NCI-H2196 treated with DMSO at 0.1 percent for 48 hours (cell line): Measurements from ENCODE around the gene CCDC34.

Experiments used
- DNase-seq: peaks from one replicate; lab custom pipeline; 2025; ENCODE audit not compliant: unreplicated experiment; lab: John Stamatoyannopoulos, UW

CCDC34 gene, protein sequence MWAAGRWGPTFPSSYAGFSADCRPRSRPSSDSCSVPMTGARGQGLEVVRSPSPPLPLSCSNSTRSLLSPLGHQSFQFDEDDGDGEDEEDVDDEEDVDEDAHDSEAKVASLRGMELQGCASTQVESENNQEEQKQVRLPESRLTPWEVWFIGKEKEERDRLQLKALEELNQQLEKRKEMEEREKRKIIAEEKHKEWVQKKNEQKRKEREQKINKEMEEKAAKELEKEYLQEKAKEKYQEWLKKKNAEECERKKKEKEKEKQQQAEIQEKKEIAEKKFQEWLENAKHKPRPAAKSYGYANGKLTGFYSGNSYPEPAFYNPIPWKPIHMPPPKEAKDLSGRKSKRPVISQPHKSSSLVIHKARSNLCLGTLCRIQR

DNA sequence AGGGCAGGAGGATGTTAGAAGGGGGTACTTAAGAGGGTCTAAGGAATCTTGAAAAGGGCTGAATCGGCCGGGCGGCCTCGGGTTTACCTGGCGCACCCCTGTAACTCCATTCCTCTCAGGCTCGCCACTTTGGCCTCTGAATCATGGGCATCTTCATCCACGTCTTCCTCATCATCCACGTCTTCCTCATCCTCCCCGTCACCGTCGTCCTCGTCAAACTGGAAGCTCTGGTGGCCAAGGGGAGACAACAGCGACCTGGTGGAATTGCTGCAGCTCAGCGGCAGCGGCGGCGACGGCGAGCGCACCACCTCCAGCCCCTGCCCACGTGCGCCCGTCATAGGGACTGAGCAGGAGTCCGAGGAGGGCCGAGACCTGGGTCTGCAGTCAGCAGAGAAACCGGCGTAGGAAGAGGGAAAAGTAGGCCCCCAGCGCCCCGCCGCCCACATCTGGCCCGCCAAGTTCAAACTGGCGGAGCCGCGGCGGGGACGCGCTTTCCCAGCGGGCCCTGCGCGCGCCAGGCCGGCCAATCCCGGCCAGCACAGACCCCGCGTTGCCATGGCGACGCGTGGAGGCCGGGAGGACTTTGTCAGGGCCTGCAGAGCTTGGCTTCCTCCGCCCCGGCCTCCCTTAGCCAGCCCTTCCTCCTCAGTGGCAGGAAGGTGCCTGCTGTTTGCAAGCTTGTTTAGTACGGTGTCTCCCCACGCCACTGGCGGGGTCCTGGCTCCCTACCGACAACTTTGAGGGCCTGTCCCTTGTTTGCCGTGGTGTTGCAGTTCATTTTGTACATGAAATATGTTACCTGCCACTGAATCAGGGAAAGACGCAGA, at the start of gene CCDC34:
Gene CCDC34, minus strand, starts transcription at position 467 of the 827 bp plus-strand sequence. Its CDS starts 21 bp downstream, at position 446.
- DNase-seq: peak; percentile 82

DNA sequence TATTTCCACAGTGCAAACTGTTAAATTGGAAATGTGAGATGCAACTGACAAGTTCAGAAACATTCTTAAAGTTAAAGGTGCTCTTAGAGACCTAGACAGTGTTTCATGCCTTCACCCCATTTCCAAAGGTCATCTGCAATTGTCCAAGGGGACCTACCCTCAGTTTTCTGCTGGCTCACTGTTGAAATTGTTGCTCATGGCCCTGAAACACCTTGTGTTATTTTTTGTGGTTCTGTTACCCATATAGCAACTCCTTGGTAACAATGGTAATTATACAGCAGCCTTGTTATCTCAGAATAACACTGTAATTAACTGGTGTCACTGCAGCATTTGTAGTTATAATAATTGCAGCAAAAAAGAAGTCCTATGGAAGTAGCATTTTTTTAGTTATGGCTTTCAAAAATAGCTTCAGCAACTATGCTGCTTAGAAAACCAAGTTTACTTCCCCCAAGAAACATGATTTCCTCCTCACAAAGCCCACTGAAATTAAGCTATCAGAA, 49.2 kb upstream of the CCDC34 start:
- no peak for DNase-seq

DNA sequence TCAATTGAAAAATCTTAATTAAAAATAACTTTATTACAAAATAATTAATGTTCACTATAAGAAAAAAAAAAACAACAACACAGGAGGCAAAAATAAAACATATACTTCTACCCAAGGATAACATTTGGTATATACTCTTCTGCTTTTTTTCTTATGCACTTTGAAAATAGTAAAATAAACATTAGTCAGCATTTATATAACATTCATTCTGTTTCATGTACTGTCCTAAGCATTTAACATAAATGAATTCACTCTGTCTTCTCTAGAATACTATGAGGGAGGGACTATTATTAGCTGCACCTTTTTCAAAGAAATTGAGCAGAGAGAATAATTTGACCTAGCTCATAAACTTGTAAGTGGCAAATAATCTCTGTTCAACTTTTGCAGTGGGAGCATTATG, 48.3 kb upstream of the CCDC34 start:
- DNase-seq: no peak

DNA sequence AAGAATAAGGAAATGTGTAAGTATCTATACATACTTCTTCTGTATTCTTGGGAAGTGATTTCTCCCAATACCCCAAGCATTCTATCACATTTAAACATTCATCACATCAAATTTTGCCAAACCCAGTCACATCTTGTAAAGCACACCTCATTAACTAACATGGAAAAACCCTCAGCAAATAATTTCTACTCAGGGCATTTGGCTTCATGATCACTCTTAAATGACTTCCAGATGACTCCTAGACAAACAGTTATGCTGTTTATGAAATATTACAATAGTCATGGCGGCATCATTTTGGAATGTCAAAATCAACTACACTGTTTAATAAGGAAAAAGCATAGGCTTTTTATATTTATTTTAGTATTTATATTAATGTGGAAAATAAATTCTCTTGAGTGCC, 47.3 kb upstream of the CCDC34 start:
- DNase-seq: no peak

DNA sequence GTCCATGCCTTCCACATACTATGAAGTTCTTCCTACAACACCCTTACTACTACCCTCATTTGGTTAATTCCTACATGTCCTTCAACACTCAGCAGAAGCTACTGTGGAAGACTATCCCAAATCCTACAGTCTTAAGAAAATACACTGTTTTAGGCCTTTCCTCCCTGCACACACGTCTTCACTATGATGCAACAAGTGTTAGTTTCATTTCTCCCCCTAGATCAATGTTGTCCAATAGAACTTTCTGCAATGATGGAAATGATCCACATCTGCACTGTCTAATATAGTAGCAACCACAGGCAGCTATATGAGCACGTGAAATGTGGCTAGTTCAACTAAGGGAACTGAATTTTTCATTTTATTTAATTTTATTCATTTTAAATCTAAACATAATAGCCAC, 46.7 kb upstream of the CCDC34 start:
- DNase-seq: no peak

DNA sequence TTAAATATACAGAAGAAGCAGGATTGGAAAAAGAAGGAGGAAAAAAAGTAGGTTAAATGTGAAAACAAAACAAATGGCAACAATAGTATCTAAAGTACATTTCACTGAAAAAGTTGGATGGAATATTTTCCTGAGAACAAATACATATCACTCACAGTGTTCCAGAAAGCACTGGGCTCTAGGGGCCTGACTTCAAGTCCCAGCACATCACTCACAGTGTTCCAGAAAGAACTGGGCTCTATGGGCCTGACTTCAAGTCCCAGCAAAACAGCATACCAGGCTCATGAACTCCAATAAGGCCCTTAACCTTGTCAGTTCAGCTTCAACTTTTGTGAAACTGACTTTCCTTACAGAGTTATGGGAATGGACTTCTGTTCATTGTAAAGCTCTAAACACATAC, 46.0 kb upstream of the CCDC34 start:
- DNase-seq: no peak

DNA sequence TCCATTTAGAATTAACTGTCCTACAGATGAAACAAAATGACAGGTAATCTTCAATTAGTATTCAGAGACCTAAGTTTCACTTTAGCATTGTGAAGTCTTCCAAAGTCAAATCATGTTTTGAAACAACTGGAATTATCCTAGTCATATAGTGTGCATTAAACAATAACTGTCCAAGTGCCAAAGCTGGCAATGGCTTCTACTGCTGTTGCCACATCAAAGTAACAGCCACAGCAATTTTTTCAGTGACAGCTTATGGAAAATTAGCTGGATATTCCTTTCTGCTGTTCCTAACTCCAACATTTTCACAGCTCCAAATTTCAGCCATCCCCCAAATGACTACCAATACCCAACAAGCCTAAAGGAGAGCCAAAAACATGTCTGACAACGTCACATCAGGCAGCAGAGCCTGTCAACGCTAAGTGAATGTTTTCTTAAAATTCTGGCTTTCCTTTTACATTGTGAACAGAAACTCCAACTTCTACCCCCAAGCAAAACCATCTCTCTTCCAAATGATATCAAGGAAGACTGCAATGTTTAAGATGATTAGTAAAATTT, 45.3 kb upstream of the CCDC34 start:
- DNase-seq: no peak

DNA sequence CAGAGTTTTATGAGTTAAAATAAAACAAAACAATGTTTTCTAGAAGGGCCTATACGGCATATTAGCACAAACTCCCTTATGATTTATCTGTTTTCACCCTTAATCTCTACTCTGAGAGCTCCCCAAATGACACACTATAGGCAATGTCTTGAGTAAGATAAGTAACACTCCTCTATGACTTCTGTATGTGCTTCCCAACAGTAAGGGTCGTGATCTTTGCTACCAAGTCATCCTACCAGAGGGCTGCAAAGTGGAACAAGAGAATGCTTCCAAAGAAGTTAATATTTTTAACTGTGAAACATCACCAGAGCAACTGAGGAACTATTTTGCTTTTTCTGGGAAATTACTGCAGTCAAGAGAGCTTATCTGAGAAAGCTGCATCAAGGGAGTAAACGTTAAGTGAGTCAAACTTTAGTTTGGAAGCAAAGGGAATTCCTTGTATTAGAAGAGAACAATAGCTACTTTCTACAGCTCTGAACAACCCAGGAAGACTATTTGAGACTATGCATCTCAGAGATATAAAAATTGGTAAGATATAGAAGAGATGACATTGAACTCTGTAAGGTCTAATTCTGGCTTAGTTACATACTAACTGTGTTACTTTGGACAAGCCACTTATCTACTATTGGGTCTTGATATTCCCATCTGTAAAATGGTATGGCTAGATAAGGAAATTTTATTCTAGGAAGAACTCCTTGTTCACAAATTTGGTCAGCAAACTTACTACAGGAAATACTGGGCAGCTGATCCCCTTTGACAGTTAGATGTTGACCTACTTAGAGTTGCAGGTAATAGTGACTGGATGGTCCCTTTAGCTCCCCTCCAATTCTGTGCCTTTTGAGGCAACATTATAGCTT, 43.7 kb upstream of the CCDC34 start:
- no peak for DNase-seq

DNA sequence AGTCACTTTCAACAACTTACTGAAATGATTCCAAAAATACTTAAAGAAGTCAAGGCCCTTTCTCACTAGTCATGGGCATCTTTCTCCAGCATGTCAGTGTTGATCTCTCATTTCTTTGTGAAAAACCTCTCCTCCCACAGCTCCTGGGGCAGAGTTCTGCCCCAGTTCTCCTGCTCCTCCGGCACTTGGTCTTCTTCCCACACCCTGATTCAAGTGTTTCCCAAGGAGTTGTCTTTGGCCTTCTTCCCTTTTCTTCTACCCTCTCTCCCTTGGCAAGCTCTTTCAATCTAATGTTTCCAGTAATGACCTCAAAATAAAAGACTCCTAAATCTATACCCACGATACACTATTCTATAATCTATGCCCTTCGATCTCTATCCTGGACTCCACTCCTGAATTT, 42.1 kb upstream of the CCDC34 start:
- no peak for DNase-seq

DNA sequence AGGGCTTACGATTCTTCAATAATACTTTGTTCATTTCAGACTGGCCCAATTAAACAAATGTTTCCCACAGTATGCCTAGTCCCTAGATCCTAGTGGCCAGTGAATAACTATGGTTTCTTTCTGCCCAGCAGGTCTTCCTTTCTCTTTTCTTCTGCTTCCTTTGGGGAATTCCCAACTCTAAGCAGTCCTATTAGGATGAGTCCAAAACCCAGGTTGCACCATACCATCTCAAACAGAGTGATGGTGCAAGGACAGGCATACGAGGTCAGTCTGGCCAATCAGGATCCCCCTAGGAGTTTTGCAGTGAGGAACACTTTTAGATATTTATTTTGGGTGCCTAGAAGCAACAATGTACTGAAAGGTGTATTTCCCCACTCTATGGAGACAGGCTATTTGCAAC, 41.4 kb upstream of the CCDC34 start:
- DNase-seq: no peak

DNA sequence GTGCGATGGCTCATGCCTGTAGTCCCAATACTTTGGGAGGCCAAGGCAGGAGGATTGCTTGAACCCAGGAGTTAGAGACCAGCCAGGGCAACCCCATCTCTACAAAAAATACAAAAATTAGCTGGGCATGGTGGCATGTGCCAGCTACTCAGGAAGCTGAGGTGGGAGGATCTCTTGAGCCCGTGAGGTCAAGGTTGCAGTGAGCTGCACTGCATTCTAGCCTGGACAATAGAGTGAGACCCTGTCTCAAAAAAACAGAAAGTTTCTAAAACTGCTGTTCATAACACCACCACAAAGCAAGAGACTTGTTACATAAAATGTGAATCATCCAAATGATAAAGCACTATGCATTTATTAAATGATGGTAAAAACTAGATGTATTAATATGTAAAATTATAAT, 40.2 kb upstream of the CCDC34 start:
- DNase-seq: no peak

DNA sequence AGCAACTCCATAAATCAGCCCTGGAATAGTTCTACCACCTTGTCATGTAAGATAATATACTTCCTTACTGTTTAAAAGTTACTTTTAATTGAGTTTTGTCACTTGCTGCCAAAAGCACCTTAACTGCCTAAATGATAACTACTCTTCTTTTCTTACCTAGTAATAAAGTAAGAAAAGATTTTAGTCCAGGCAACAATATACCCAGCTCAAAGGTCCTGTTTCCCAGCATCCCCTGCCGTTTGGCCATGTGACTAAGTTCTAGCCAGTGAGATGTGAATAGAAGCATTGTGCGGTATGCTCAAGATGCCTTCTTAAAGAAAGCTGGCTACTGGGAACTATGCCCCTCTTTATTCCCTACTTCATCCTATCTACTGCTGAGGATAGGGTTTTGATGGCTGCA, 39.4 kb upstream of the CCDC34 start:
- no peak for DNase-seq

DNA sequence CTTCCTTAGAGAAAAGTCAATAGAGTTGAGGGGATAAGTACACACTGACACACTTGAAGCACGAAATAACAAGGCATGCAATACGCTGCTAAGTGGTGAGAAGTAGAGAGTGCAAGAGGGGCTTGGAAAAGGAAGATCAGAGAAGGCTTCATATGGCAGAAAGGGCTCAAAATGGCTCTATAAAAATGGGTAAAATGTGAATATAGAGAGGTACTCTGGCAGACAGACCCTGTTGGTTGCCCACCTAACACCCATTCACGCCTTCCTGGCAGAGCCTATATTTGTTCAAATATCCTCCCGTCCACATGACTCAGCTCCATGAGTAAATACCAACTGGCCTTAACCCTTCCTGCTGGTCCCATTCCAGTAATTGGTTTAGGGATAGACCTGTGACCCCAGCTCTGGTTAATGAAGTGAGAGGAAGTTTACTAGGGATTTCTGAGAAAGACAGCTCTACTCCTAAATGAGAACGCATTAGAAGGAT, 38.9 kb upstream of the CCDC34 start:
- no peak for DNase-seq

DNA sequence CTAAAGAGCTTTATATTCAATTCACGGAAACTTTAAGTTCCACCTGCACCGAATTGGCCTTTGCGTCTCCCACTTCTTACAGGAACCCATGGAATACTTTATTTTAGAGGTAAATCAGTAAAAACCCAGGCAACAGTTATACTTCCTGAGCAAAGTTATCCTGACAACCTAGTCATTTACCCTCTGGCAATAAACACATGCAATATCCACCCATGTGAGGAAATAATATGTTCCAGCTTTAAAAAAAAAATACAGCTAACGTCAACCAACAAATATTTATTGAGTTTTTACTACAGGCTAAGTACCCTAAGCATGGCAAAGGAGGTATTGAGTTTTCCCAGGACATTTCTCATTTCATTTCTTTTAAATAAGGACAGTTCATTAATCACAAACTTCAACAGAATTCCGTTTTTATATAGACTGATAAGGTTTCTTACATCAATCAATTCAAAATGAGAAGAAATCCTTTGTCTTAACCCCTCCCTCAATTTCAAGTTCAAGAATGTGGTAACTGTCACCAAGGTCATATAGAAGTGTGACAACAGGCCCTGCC, 38.3 kb upstream of the CCDC34 start:
- DNase-seq: no peak

DNA sequence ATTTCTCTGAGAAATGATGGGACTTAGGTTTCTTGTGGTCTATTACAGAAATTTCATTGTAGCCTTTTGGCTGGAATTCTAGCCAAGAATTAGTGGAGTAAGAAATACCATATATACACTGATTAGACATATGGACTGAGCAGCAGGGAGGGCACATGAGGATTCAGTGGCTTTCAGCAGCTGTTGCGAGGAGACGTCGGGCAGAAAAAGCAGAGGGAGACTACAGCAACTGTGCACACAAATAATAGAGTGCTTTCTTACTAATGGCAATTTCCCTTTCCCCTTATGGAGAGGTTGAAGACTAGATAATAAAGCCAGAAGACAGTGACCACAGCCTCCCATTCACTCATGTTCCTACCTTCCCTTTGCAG, 35.4 kb upstream of the CCDC34 start:
- no peak for DNase-seq

DNA sequence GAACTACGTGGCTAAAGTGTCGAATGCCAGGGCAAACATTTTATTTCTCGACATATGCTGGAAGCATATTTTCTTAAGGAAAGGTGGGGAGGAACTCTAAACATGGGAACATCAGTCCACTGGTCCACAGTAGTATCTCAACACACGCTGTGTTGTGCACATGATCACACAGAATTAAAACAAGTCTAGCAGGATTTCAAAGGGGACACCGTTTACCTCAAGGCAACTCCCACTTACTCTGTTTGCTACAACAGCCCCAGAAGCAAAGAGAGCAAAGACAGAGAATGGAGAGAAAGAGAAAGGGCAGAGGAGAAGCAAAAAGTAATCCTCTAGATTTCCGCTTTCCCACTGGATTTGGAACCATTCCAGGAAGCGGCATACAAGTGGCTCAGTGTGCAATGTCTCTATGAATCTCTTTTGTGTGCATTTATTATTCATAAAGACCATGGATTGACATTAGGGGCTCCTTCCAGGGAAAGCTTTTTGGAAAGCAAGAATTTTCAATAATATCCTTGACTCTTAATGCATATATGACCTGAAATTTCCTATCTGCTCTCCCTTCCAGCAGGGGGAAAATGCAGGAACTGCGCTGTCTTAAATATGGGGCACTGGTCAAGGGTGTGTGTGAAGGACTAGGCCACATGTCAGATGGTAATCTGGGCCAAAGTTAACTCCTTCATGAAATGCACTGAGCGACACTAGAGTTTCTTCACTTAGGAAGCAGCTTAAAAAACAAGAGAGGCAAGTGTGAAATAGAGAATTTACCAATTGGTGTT, 34.8 kb upstream of the CCDC34 start:
- DNase-seq: no peak

DNA sequence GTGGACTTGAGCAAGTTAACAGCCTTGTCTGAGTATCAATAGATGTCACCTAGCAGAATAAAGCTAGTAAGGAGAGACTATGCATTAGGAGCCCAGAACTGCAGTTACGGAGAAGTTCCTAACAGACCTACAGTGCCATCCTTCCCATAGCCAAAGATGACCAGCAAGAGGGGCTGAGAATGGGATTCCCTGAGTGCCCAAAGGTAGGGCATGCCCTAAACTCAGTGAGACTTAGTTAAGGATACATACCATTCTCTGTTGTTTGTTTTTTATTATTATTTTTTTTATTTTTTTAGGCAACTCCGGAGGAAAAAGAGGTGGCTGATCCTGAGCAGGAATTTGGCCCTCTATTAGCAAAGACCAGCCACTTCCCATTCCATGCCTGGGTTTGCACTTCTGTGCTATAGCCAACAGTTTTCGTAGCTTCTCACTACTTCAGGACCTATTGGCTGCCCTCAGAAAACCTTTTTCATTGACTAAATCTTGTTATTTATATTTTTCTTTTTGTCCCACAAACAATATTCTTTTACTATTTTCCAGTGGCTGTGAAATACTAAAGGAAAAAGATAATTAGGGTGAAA, 33.3 kb upstream of the CCDC34 start:
- no peak for DNase-seq

DNA sequence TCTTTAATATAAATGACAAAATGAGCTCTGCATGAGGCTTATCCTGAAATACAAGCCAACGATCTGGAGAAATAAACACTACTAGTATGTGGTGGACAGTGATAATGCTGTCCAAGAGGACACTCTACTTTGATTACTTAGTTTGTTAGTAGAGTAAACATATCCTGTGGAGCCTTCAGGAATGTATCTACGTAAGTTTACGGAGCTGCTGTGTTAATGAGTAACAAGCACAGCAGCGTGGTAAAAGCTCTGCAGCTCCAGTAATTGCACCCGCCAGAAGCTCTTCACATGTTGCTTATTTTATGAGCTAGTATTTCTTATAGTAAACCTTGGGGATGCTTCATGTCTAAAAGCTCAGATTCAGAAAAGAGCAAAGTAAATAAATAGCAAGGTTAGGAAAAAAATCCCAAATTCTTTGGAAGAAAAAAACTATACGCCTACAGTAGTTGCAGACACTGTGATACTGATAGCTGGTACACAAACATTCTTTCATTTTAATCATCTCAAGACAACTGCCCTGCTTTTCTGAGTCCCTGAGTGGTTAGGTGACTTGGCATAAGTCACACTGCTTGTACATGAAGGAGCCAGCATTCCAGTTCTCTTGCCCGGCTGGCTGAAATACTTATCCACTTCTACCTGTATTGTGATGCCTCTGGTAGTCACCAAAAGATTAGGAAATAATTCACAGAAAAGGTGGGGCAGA, 32.7 kb upstream of the CCDC34 start:
- DNase-seq: peak; percentile 32

DNA sequence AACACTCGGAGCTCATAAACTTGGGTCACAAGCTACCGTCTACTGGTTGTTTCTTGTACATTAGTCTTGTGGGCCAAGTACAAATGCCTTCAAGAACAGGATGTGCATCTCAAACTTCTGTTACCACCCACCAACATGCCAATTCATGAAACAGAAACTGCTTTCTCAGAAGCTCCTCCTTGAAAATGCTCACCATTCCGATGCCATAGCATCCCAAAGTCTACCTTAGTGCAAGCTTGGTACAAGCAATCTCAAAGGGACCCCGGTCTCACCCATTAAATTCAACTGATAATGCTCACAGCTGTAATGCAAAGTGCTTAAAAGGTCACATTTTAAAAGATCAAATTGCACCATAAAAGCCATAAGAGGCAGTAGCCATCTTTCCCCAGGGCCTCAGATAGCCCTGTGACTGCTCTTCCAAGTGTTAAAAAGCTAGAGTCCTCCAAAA, 31.8 kb upstream of the CCDC34 start:
- no peak for DNase-seq
